ENCODE results near the gene EFCAB8. TPM values are rescaled to one million over a fixed set of nuclear protein-coding genes. Genes with fewer than 3 reads are reported as not detected.

EFCAB8 gene
- total RNA-seq, 1 experiment from 2014 or later = 0.09 TPM

DNA sequence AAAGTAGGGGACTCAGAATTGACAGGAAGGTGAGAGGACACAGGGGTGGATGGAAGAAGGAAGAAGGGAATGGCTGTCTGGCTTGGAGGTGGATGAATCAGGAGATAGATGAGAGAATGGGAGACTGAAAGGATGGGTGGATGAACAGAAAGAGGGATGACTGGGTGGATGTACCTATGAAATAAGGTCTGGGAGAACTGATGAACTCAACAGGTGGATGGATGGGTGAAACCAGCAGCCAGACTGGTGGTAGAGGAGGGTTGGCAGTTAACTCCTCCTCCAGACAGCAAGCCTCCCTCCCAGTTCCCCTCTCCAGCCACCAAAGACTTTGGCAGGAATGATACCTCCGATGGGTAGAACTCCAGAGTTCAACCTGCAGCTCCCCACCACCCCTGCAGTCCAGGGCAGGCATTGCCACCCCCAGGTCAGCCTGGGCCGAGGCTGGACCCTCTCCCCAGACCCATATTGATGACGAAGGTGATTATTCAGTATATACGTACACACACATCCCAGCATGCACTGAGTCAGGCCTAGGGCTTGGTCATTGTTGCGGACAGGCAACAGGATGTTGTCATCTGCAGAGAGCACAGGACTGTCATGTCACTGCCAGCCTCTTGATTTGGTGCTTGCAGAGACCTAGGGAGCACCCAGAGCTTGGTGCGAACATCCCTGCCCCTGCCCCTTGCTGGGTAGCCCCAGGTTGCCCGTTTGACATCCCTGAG is 143.5 kb downstream of the EFCAB8 start:
- H3K23me2 ChIP-seq (ENCODE audit: insufficient read length, low read depth, low read length, poor library complexity, severe bottlenecking) = no peaks in the 10 kb centered on the region
- H2AK5ac ChIP-seq (ENCODE audit: insufficient read length, low read length) = no peak overlapping the region
- H3T11ph ChIP-seq (ENCODE audit: low read length) = no peak overlapping the region
- no peak overlapping the region for H4K5ac ChIP-seq (ENCODE audit: insufficient read length, low read depth, low read length)
- WGBS (ENCODE audit: extremely low coverage, insufficient read length, low lambda C conversion rate) = no CpG with 5 or more reads among the region's 7 CpGs
- Mint-ChIP-seq H3K27me3 (ENCODE audit: low read depth) (peaks cover 11% of the 10 kb centered on the region), H3K4me3 (no peak overlapping the region), H3K36me3 (ENCODE audit: insufficient read depth in 1 of 3, low read depth in 3 of 3) (peaks cover 0 to 4% (median 0%) of the 10 kb centered on the region in 3 experiments; a peak in 3 of 7 replicates), H3K4me1 (0 out of 4 replicates have a peak, but pooled peaks cover 0 to 2% of the 10 kb centered on the region in 2 experiments), H3K27ac (no peak overlapping the region), H3K9me3 (peaks cover 5% of the 10 kb centered on the region in 2 experiments; a peak in 3 of 5 replicates)
- TF ChIP-seq, protein P1, sequence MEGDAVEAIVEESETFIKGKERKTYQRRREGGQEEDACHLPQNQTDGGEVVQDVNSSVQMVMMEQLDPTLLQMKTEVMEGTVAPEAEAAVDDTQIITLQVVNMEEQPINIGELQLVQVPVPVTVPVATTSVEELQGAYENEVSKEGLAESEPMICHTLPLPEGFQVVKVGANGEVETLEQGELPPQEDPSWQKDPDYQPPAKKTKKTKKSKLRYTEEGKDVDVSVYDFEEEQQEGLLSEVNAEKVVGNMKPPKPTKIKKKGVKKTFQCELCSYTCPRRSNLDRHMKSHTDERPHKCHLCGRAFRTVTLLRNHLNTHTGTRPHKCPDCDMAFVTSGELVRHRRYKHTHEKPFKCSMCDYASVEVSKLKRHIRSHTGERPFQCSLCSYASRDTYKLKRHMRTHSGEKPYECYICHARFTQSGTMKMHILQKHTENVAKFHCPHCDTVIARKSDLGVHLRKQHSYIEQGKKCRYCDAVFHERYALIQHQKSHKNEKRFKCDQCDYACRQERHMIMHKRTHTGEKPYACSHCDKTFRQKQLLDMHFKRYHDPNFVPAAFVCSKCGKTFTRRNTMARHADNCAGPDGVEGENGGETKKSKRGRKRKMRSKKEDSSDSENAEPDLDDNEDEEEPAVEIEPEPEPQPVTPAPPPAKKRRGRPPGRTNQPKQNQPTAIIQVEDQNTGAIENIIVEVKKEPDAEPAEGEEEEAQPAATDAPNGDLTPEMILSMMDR (conservative IDR thresholded peaks at IDR 0.05) = 0 out of 3 replicates have a peak, but pooled peaks have one; percentile 22
- H2BK15ac ChIP-seq (ENCODE audit: low read depth, low read length) = no peak overlapping the region
- H4K91ac ChIP-seq (ENCODE audit: insufficient read length, low read depth, low read length) = no peak overlapping the region
- H3K56ac ChIP-seq (ENCODE audit: insufficient read length, low read depth, low read length) = no peak overlapping the region
- no peak overlapping the region for H3K4ac ChIP-seq (ENCODE audit: low read depth, low read length)
- no peaks in the 10 kb centered on the region for H4K20me1 ChIP-seq (ENCODE audit: control insufficient read depth, insufficient read depth, insufficient read length)
- H3K27me3 ChIP-seq (ENCODE audit: insufficient read depth, low read length) = no peaks in the 10 kb centered on the region
- H3K18ac ChIP-seq (ENCODE audit: insufficient read length, low read depth, low read length) = no peak overlapping the region
- H2BK12ac ChIP-seq (ENCODE audit: insufficient read length, low read depth, low read length) = no peak overlapping the region
- no peak overlapping the region for H2BK20ac ChIP-seq (ENCODE audit: low read depth, low read length, poor library complexity, severe bottlenecking)
- H4K8ac ChIP-seq (replicated peaks; ENCODE audit: insufficient read length, low read depth, low read length) = no peak overlapping the region
- DNase-seq = no peak
- H2BK120ac ChIP-seq (ENCODE audit: low read depth, low read length, poor library complexity, severe bottlenecking) = no peak overlapping the region
- no peak overlapping the region for H2BK5ac ChIP-seq (ENCODE audit: insufficient read length, low read length)
- H3K79me2 ChIP-seq (ENCODE audit: insufficient read depth, low read length) = no peaks in the 10 kb centered on the region
- no peaks in the 10 kb centered on the region for H3K79me1 ChIP-seq (ENCODE audit: insufficient read depth, low read depth, low read length, poor library complexity, severe bottlenecking)
- H3K14ac ChIP-seq (ENCODE audit: insufficient read depth, low read length) = no peak overlapping the region
- H2AFZ ChIP-seq (ENCODE audit: low read length) = no peak overlapping the region
- no peak overlapping the region for H3K4me2 ChIP-seq (ENCODE audit: insufficient read depth, insufficient read length, low read length)
- H3K27ac ChIP-seq (ENCODE audit: insufficient read length, low read depth, low read length) = no peak overlapping the region
- H3K9ac ChIP-seq (ENCODE audit: extremely low read depth, insufficient read length, low read length) = no peak overlapping the region
- no peaks in the 10 kb centered on the region for H3K9me3 ChIP-seq (ENCODE audit: control insufficient read depth, low read depth, low read length)
- no peaks in the 10 kb centered on the region for H3K4me1 ChIP-seq (ENCODE audit: insufficient read depth, low read length)
- no peak overlapping the region for H3K23ac ChIP-seq (ENCODE audit: insufficient read length, low read depth, low read length)

Data from H9 (cell line).